Activated effector memory CD4-positive, alpha-beta T cell treated with anti-CD3 and anti-CD28 coated beads, Interleukin-2, amount 50 U/mL, for 16 hours (primary cell): ENCODE data around the gene ZNF26.
"Not testable (repeated sequence)": the region's sequence is repeated elsewhere in the genome, so short reads cannot be mapped to it uniquely, and the experiment has no call there.

ENCODE experiments used
- DNase-seq: peaks from one replicate; pipeline ENCODE4 v3.0.0-alpha.2; 2020

The ZNF26 gene

GRCh38 chr12:132986001-132986884 is at the start of gene ZNF26:
Gene ZNF26 (plus strand): TSS chr12:132986367. CDS start chr12:132986841, 474 bp downstream.
- DNase-seq: peak; percentile 95

- DNase-seq: not testable (repeated sequence)
Observed at GRCh38 chr12:132936921-132937320, 49.2 kb upstream of the ZNF26 start.

GRCh38 chr12:132937476-132937875 is 48.7 kb upstream of the ZNF26 start:
- no peak for DNase-seq

- DNase-seq: not testable (repeated sequence)
Observed at GRCh38 chr12:132938807-132939206, 47.4 kb upstream of the ZNF26 start.

GRCh38 chr12:132940071-132940719 is 46.0 kb upstream of the ZNF26 start:
- no peak for DNase-seq

GRCh38 chr12:132941336-132941954 is 44.7 kb upstream of the ZNF26 start:
- DNase-seq: no peak

GRCh38 chr12:132942611-132943010 is 43.6 kb upstream of the ZNF26 start:
- no peak for DNase-seq

- no peak for DNase-seq
Observed at GRCh38 chr12:132945806-132946205, 40.4 kb upstream of the ZNF26 start.

GRCh38 chr12:132946246-132946820 is 39.8 kb upstream of the ZNF26 start:
- no peak for DNase-seq

GRCh38 chr12:132948146-132949066 is 37.8 kb upstream of the ZNF26 start:
- no peak for DNase-seq

- DNase-seq: no peak
Observed at GRCh38 chr12:132949936-132950837, 36.0 kb upstream of the ZNF26 start.

- no peak for DNase-seq
Observed at GRCh38 chr12:132950844-132951535, 35.2 kb upstream of the ZNF26 start.

- no peak for DNase-seq
Observed at GRCh38 chr12:132951649-132952048, 34.5 kb upstream of the ZNF26 start.

- DNase-seq: no peak
Observed at GRCh38 chr12:132952371-132953162, 33.6 kb upstream of the ZNF26 start.

- no peak for DNase-seq
Observed at GRCh38 chr12:132953163-132953425, 33.1 kb upstream of the ZNF26 start.

GRCh38 chr12:132953771-132954170 is 32.4 kb upstream of the ZNF26 start:
- DNase-seq: no peak

GRCh38 chr12:132954471-132955048 is 31.6 kb upstream of the ZNF26 start:
- no peak for DNase-seq

- DNase-seq: no peak
Observed at GRCh38 chr12:132955094-132956010, 30.8 kb upstream of the ZNF26 start.
